ENCODE results near the gene SNRPD2. TPM values are rescaled to one million over a fixed set of nuclear protein-coding genes. Genes with fewer than 3 reads are reported as not detected.

Gene SNRPD2
- total and polyA plus RNA-seq, 3 donors from 2014 or later = 111 to 242 (median 128) TPM

DNA sequence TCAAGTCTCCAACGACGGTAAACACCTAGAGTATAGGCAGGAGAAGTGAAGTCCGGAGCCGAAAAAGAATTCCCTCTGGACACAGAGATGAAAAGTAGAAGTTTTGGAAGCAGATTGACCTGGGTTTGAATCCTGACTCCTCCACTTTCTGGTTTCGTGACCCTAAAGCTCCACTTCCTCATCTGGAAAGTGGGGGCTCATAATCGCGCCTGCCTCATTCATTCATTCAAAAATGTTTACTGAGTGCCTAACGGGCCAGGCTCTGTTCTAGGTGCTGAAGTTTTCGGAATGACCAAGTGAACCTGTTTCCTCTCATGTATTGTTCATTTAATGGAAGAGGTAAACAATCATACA is 45.4 kb downstream of the SNRPD2 start:
- H3K9me3 ChIP-seq = no peaks in the 10 kb centered on the region
- 12 to 14% methylated on average over 8 to 9 of the region's 9 CpGs for WGBS, 2 donors
- no peak for TF ChIP-seq POLR2A (IDR thresholded peaks at IDR 0.05)
- TF ChIP-seq CTCF (IDR thresholded peaks at IDR 0.05) = no peak
- intact Hi-C loops (cut with DNase I; ENCODE audit: low total_unique reads) = loop anchor here (10.0 kb wide), 1 partner anchor 122 kb away; no protein-coding TSS in a partner anchor
- H3K27ac ChIP-seq = no peak overlapping the region
- no peaks in the 10 kb centered on the region for H3K27me3 ChIP-seq
- H3K36me3 ChIP-seq (ENCODE audit: low read depth, missing control alignments) = no peaks in the 10 kb centered on the region
- DNase-seq = no peak
- H3K4me1 ChIP-seq = peaks cover 21% of the 10 kb centered on the region
- peak overlapping the region in 1 of 2 donors; percentile 4 for H3K4me3 ChIP-seq

DNA sequence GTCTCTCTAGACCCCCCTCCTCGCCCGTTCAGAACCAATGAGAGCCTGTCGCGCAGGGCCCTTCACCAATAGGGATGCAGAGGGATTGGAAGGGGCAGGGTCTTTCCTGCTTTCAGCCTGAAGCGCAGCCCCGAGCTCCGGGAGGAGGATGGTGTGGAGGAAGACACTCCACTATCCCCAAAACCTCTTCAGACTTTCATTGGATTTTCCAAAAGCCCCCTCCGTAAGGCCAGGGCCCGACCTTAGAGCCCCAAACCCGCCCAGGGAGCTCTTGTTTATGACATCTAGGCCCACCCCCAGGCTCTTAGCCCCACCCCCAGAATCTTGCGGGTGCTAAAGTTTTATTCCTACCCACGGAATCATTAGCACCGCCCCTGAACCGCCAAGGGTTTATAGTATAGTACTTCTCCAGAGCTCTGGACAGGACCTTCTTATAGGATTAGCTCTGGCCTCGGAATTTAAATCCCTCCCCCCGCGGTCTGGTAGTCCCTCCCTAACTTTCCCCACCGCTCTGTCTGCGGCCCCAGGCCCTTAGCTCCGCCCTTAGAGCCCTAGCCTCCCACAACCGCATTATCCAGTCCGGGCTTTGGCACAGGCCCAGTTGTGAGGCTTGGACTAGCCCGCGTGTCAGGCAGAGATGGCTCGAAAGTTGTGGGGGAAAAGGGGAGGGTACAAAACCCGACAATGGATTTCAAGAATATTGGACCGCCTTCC is 46.0 kb downstream of the SNRPD2 start:
- Histone ChIP-seq H3K4me3 (peak overlapping the region; percentile 4 to 42), H3K4me1 (peaks cover 22% of the 10 kb centered on the region), H3K27ac (no peak overlapping the region), H3K27me3 (no peaks in the 10 kb centered on the region), H3K36me3 (ENCODE audit: low read depth, missing control alignments) (no peaks in the 10 kb centered on the region), H3K9me3 (no peaks in the 10 kb centered on the region)
- TF ChIP-seq POLR2A (IDR thresholded peaks at IDR 0.05) (no peak), CTCF (IDR thresholded peaks at IDR 0.05) (no peak)
- 2% methylated on average over 22 to 27 of the region's 27 CpGs for WGBS, 2 donors
- intact Hi-C loops (cut with DNase I; ENCODE audit: low total_unique reads) = loop anchor here (10.0 kb wide), 1 partner anchor 121 kb away; no protein-coding TSS in a partner anchor
- DNase-seq = peak; percentile 82

DNA sequence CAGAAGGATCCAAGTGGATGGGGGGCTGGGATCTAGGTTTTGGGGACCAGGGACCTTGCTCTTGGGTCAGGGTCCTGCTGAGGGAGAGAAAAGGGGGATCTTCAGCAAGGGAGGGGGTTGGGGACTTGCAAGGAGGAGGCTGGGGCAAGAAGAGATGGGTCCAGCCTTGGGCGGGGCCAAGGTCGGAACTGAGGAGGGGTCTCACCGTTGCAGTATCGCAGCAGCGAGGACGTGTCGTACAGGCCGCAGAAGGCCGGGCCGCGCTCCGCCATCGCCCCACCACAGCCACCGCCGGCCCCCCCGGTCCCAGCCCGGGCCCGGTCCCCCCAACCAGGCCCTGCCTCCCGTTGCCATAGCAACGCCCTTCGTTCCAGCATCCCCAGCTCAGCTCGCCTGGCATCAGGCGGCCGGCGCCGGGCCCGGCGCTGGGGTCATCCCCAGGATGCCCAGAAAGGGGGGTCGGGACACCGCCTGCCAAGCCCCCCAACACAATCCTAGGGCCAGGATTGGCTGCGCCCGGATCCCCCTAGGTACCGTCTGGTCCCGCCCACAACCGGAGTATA is 46.6 kb downstream of the SNRPD2 start:
- DNase-seq = no peak
- 14 to 21% methylated on average over 8 to 27 of the region's 35 CpGs for WGBS, 2 donors
- Histone ChIP-seq H3K4me1 (peaks cover 22% of the 10 kb centered on the region), H3K27ac (no peak overlapping the region), H3K27me3 (no peaks in the 10 kb centered on the region), H3K9me3 (no peaks in the 10 kb centered on the region), H3K36me3 (ENCODE audit: low read depth, missing control alignments) (no peaks in the 10 kb centered on the region), H3K4me3 (peak overlapping the region; percentile 4 to 42)
- intact Hi-C loops (cut with DNase I; ENCODE audit: low total_unique reads) = loop anchor here (10.0 kb wide), 1 partner anchor 120 kb away; no protein-coding TSS in a partner anchor
- TF ChIP-seq CTCF (IDR thresholded peaks at IDR 0.05) = no peak
- no peak for TF ChIP-seq POLR2A (IDR thresholded peaks at IDR 0.05)

- H3K4me3 ChIP-seq = no peak overlapping the region
- no peaks in the 10 kb centered on the region for H3K27me3 ChIP-seq
- H3K27ac ChIP-seq = no peak overlapping the region
- no peaks in the 10 kb centered on the region for H3K36me3 ChIP-seq (ENCODE audit: low read depth, missing control alignments)
- no peaks in the 10 kb centered on the region for H3K9me3 ChIP-seq
- DNase-seq = no peak
- H3K4me1 ChIP-seq = peaks cover 22% of the 10 kb centered on the region
- TF ChIP-seq POLR2A (IDR thresholded peaks at IDR 0.05) (no peak), CTCF (IDR thresholded peaks at IDR 0.05) (no peak)
- 46% methylated on average over 10 to 14 of the region's 14 CpGs for WGBS, 2 donors
- intact Hi-C loops (cut with DNase I; ENCODE audit: low total_unique reads) = loop anchor here (10.0 kb wide), 1 partner anchor 119 kb away; no protein-coding TSS in a partner anchor
Observed at GRCh38 chr19:45643927-45644771, 47.6 kb downstream of the SNRPD2 start.

Measured in testis (tissue), 3 donors.